HG03196 (cell line): Measurements from ENCODE around the gene ASCC2.
"Not testable (repeated sequence)": the region's sequence is repeated elsewhere in the genome, so short reads cannot be mapped to it uniquely, and the experiment has no call there.

Experiments
- ATAC-seq: cut with Tn5 transposase; IDR thresholded peaks from one replicate; pipeline ENCODE4 v1.9.1; 2021; ENCODE audit not compliant: unreplicated experiment

ASCC2 gene

GRCh38 chr22:29758068-29758622, 79.9 kb downstream of the ASCC2 start:
- no peak for ATAC-seq

- no peak for ATAC-seq
These were observed 81.0 kb downstream of the ASCC2 start for GRCh38 chr22:29757096-29757495.

DNA sequence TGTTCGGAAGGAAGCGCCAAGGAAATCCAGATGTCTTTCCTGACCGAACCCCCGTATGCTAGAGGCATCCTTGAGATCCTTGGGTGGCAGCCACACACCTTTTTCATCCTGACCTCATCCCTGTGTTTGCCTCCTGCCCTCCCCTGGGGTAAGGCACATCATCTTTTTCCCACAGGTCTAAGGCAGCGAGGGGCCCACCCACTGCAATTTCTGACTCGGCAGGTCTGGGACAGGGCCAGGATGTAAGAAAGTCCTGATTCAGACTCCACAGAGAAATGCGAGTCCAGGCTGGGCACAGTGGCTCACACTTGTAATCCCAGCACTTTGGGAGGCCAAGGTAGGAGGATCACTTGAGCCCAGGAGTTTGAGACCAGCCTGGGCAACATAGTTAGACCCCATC, 81.7 kb downstream of the ASCC2 start:
- ATAC-seq: no peak

GRCh38 chr22:29755889-29756288, 82.2 kb downstream of the ASCC2 start:
- ATAC-seq: no peak

DNA sequence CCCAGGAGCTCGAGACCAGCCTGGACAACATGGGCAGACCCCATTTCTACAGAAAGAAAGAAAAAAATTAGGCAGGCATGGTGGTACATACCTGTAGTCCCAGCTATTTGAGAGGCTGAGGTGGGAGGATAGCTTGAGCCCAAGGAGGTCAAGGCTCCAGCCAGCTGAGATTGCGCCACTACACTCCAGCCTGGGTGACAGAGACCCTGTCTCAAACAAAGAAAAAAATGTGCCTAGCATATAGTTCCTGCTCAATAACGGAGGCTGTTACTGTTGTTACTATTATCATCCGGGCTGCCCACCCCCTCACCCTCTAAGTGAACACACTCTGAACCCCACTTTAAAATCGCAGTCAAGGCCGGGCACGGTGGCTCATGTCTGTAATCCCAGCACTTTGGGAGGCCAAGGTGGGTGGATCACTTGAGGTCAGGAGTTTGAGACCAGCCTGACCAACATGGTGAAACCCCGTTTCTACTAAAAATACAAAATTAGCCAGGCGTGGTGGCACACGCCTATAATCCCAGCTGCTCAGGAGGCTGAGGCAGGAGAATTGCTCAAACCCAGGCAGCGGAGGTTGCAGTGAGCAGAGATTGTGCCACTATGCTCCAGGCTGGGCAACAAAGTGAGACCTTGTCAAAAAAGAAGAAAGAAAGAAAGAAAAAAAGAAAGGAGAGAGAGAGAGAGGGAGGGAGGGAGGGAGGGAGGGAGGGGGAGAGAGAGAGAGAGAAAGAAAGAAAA, 83.2 kb downstream of the ASCC2 start:
- not testable (repeated sequence) for ATAC-seq

- ATAC-seq: no peak
These were observed 84.0 kb downstream of the ASCC2 start for GRCh38 chr22:29753808-29754657.

DNA sequence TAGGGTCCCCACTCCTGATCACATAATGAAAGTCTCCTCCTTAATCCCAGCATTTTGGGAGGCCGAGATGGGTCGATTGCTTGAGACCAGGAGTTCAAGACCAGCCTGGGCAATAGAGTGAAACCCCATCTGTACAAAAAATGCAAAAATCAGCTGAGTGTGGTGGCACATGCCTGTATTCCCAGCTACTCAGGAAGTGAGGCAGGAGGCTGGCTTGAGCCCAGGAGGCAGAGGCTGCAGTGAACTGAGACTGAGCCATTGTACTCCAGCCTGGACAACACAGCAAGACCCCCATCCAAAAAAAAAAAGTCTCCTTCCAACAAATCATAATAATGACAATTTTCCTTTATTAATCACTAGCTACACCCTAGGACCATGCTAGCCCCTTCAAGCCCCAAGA, 86.4 kb downstream of the ASCC2 start:
- ATAC-seq: no peak

- ATAC-seq: no peak
These were observed 87.2 kb downstream of the ASCC2 start for GRCh38 chr22:29750559-29751538.

DNA sequence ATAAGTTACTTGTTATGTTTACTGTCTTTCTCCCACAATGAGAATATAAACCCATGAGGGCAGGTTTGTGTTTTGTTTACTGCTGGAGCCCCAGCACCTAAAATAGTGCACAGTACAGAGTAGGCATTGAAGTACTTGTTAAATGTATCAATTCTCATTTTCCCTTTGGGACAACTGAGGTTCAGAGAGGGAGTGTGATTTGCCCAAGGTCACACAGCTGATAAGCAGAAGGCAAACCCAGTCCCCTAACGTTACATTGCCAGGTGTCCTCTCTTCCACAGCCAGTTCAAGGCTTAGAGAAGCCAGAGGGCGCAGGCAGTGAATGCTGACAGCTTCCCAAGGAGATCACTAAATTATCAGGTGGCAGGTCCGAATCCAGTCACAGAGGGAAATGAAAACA, 88.0 kb downstream of the ASCC2 start:
- ATAC-seq: no peak

DNA sequence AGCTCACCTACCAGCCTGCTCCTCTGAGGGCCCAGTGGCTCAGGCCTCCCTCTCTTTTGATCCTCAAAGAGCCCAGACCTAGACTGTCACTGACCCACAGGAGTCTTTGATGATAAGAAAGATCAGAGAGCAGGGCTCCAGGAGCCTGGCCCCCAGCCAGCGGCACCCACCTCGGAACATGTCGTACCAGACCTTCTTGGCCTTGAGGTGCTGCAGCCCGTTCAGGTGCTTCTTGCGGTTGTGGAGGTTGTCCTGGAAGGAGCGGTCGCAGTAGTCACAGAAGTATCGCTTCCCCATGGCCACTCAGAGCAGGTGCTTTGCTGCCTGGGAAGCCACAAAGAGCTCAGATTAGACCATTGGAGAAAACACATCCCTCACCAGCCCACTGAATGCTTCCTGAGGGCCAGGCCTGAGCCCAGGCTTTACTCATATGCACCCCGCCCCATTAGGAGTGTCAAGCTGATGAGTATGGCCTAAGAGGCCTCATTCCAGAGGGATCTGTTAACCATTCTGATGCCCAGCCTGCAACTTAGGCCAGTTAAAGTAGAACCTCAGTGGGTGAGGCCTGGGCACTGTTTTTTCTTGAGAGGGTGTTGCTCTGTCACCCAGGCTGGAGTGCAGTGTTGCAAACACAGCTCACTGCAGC, 89.7 kb downstream of the ASCC2 start:
- ATAC-seq: no peak

- ATAC-seq: no peak
These were observed 90.2 kb downstream of the ASCC2 start for GRCh38 chr22:29747832-29748231.

- ATAC-seq: no peak
These were observed 93.2 kb downstream of the ASCC2 start for GRCh38 chr22:29744902-29745301.

GRCh38 chr22:29742326-29742725, 95.7 kb downstream of the ASCC2 start:
- no peak for ATAC-seq

DNA sequence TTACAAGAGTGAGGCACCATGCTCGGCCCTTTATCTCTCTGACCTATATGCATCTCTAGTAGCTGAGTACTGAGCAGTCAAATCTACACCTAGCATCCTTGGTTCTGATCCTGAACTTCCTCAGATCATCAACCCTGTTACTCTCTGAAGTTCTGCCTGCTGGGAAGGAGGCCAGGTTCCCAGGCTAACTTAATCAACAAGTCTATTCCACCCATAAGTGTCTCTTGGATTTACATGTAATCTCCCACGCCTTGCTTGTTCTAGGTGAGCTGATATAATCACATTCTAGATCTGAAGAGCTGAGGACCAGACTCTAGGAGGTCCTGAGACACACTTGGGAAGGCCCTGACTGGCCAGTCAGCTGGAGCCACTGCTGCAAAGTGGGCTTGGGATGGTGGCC, 96.1 kb downstream of the ASCC2 start:
- no peak for ATAC-seq

- ATAC-seq: no peak
These were observed 97.9 kb downstream of the ASCC2 start for GRCh38 chr22:29740216-29740615.

DNA sequence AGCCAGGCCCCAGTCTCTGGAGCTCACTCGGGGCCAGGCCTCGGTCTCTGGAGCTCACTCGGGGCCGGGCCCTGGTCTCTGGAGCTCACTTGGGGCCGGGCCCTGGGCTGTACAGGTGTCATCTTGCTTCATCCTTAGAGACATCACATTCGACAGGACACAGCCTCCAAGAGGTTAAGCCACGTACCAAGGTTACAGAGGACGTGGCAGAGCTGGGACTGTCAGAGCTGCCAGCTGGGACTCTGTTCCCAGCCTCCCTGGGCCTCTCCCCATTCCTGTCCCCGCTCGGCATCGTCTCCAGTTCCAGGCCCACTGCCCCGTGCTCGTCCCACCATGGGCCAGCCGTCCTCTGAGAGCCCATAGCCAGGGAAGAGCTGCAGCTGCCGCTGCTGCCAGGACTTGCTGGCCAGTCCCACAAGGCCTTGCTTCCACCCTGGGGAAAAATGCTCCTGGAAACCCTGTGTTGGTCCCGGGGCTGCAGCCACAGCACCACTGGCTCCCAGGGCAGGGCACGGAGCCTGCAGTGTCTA, 98.7 kb downstream of the ASCC2 start:
- no peak for ATAC-seq
